GM23338 (cell line): ENCODE measurements around the gene INO80C.

Source experiments
- CREB1 ChIP-seq: fragments of 250-450 bp; sonication (Bioruptor Pico); IDR thresholded peaks from 2 replicates; pipeline ENCODE4 v1.5.0; 2020; ENCODE audit warnings: low read depth, mild to moderate bottlenecking, moderate library complexity
- EZH2 ChIP-seq: fragments of 200-600 bp; sonication (generic); IDR thresholded peaks from one replicate; pipeline ENCODE4 v1.8.0; 2017; ENCODE audit warnings: antibody characterized with exemption, mild to moderate bottlenecking, low read depth; ENCODE audit not compliant: unreplicated experiment
- JUNB ChIP-seq: IDR thresholded peaks from one replicate; pipeline ENCODE4 v1.6.1; 2016; ENCODE audit warnings: antibody characterized with exemption; ENCODE audit not compliant: unreplicated experiment
- TF ChIP-seq, protein P1 (sequence below), 2 experiments: fragments of 200-600 bp in 1 of 2; sonication (generic) in 1 of 2; conservative IDR thresholded peaks; 2 replicates each; pipeline versions ENCODE4 v1.5.1 to v1.6.1; 2016 to 2017; ENCODE audit warnings: antibody characterized with exemption in 2 of 2, low read depth in 2 of 2, mild to moderate bottlenecking in 2 of 2, moderate library complexity in 1 of 2

DNA sequence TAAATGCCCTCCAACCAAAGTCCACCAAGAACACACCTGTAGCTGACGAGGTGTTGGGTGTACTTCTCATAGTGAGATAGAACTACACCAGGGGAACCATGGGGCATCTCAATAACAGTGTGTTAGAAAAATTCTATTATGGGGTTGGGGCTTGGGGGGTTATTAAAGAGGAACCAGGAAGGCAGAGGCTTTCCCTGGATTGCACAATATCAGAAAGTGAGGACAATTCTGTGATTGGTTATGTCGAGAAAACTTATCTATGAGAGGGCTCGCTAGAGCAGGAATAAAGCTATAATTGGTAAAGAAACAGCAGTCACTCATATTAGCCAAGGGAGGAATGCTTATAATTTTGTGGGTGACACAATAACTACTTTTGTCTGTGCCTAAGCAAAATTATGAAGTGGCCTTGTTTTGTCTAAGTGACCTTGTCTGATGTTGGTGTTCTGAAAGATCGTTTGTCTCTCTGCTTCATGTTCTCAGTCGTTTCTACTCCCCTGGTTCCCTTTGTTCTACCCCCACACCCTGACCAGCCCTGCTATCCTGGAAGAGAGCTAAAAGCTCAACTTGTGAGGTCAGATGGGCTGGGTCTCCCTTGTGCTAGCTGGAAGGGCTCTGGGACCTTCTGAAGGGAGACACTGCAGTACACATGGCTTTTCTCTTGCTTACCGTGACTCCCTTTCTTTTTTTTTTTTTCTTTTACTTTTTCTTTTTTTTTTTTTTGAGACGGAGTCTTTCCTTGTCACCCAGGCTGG lies 21.6 kb upstream of the INO80C start:
- no peak for TF ChIP-seq CREB1 (CRISPR knock-in tag)
- TF ChIP-seq EZH2, result no peak
- TF ChIP-seq, protein P1, sequence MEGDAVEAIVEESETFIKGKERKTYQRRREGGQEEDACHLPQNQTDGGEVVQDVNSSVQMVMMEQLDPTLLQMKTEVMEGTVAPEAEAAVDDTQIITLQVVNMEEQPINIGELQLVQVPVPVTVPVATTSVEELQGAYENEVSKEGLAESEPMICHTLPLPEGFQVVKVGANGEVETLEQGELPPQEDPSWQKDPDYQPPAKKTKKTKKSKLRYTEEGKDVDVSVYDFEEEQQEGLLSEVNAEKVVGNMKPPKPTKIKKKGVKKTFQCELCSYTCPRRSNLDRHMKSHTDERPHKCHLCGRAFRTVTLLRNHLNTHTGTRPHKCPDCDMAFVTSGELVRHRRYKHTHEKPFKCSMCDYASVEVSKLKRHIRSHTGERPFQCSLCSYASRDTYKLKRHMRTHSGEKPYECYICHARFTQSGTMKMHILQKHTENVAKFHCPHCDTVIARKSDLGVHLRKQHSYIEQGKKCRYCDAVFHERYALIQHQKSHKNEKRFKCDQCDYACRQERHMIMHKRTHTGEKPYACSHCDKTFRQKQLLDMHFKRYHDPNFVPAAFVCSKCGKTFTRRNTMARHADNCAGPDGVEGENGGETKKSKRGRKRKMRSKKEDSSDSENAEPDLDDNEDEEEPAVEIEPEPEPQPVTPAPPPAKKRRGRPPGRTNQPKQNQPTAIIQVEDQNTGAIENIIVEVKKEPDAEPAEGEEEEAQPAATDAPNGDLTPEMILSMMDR (conservative IDR thresholded peaks at IDR 0.05; ENCODE audit: low read depth in 2 of 2), result no peak
- TF ChIP-seq JUNB, result no peak
